Spleen (tissue), 11 donors: ENCODE results near the gene TMEM232. TPM values are rescaled to one million over a fixed set of nuclear protein-coding genes. Genes with fewer than 3 reads are reported as not detected.

Experiments used
- DNase-seq: peaks from one replicate; pipeline ENCODE4 v3.0.0-alpha.2; 2020
- H3K27ac ChIP-seq, 8 donors: fragments of 200-600 bp; sonication (generic) in 7 of 8; 1 replicate in 4 of 8; 2 replicates in 4 of 8; pipeline versions ENCODE4 v1.5.0 to v1.8.0; 2016 to 2021; ENCODE audit warnings: inconsistent platforms in 4 of 8, mild to moderate bottlenecking in 4 of 8, moderate library complexity in 1 of 8
- H3K27me3 ChIP-seq, 7 donors: fragments of 200-600 bp; sonication (generic) in 6 of 7; replicated peaks in 1 of 7; 1 replicate in 4 of 7; 2 replicates in 3 of 7; pipeline versions ENCODE4 v1.5.0 to v1.8.0; 2016 to 2021; ENCODE audit warnings: inconsistent platforms in 3 of 7, mild to moderate bottlenecking in 1 of 7
- H3K36me3 ChIP-seq, 6 donors: fragments of 200-600 bp; sonication (generic) in 5 of 6; 1 replicate in 4 of 6; 2 replicates in 2 of 6; pipeline versions ENCODE4 v1.5.0 to v1.8.0; 2016 to 2021; ENCODE audit warnings: inconsistent platforms in 2 of 6
- H3K4me1 ChIP-seq, 6 donors: fragments of 200-600 bp; sonication (generic) in 5 of 6; 1 replicate in 3 of 6; 2 replicates in 3 of 6; pipeline versions ENCODE4 v1.5.0 to v1.8.0; 2016 to 2021; ENCODE audit warnings: inconsistent platforms in 3 of 6
- H3K4me3 ChIP-seq, 8 donors: fragments of 200-600 bp; sonication (generic) in 7 of 8; 1 replicate in 4 of 8; 2 replicates in 4 of 8; pipeline versions ENCODE4 v1.5.0 to v1.8.0; 2016 to 2021; ENCODE audit warnings: inconsistent platforms in 4 of 8, mild to moderate bottlenecking in 4 of 8, moderate library complexity in 2 of 8
- H3K9me3 ChIP-seq, 8 donors: fragments of 200-600 bp; sonication (generic) in 7 of 8; 1 replicate in 4 of 8; 2 replicates in 4 of 8; pipeline versions ENCODE4 v1.5.0 to v1.8.0; 2016 to 2021; ENCODE audit warnings: inconsistent platforms in 4 of 8
- POLR2A ChIP-seq, 3 donors: fragments of 450-650 bp; IDR thresholded peaks; one replicate each; pipeline ENCODE4 v1.5.1; 2017; ENCODE audit warnings: antibody characterized with exemption in 3 of 3, mild to moderate bottlenecking in 1 of 3
- POLR2AphosphoS5 ChIP-seq, 3 donors: sonication (generic); formaldehyde crosslinking; IDR thresholded peaks; one replicate each; pipeline ENCODE4 v1.5.1; 2017; ENCODE audit warnings: antibody characterized with exemption in 3 of 3
- WGBS, 5 donors: extraction: QIAGEN DNeasy Blood & Tissue Kit in 3 of 5; methylation state at CpG; one replicate each; pipeline versions ENCODE4 v1.1.5 to v1.1.7; 2013 to 2018; 5-methylcytosine and 5-hydroxymethylcytosine counted together
- intact Hi-C: fragments of 100-400 bp; cut with DNase I; formaldehyde crosslinking; loops from one replicate; pipeline ENCODE4 v1.15.0; 2023; ENCODE audit warnings: low total_unique reads
- polyA plus RNA-seq, 3 donors: library from polyadenylated mRNA; stranded (reverse); fragments of 200-250 nt; gene quantifications; one replicate each; pipeline ENCODE4 v1.2.1, GENCODE V29; 2013
- total RNA-seq, 7 donors: library from RNA; depleted of rRNA in 3 of 7; stranded (reverse); fragments of >200 nt in 3 of 7; fragmentation: NEBNext Ultra II Directional in 4 of 7; extraction: Animal tissue kit (Norgen Biotek cat#: 25700) in 4 of 7; gene quantifications; one replicate each; pipeline versions ENCODE4 v1.1.0 to v1.2.1, GENCODE V29; 2016 to 2021
- TF ChIP-seq, protein P1 (sequence below), 11 experiments: fragments of 200-600 bp in 7 of 11; fragments of 450-650 bp in 4 of 11; sonication (generic) in 4 of 11; IDR thresholded peaks in 8 of 11; conservative IDR thresholded peaks in 3 of 11; 1 replicate in 7 of 11; 2 replicates in 4 of 11; pipeline versions ENCODE4 v1.4.0 to v1.8.0; 2016 to 2021; ENCODE audit warnings: antibody characterized with exemption in 11 of 11, inconsistent platforms in 4 of 11, mild to moderate bottlenecking in 1 of 11
- donor health status: healthy with polysubstance abuse.
- donor health status: DM: no; HTN: no; CAD: no; lungs with moderate emphysema.
- donor health status: DM: no; HTN: no; CAD: no.
- donor health status: Bipolar disorder and iron deficiency.
- donor health status: healthy.
- donor health status: DM: no; HTN: no; CAD: no.
- donor health status: DM: yes; HTN: yes; CAD: no.

TMEM232 gene
- total and polyA plus RNA-seq, 10 donors = 0.11 to 4.3 (median 2.6) TPM

DNA sequence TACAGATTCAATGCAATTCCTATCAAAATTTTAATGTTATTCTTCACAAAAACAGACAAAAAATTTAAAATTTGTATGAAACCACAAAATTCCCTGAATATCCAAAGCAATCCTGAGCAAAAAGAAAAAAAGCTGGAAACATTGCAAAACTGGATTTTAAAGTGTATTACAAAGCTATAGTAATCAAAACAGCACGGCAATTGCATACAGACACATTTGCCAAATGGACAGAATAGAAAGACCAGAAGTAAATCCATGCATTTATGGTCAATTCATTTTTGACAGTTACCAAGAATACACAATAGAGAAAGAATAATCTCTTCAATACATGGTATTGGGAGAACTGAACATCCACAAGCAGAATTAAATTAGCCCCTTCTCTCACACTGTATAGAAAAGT, 110.5 kb downstream of the TMEM232 start:
- TF ChIP-seq POLR2AphosphoS5 (IDR thresholded peaks at IDR 0.05) (no peak), POLR2A (IDR thresholded peaks at IDR 0.05) (no peak)
- TF ChIP-seq, protein P1, sequence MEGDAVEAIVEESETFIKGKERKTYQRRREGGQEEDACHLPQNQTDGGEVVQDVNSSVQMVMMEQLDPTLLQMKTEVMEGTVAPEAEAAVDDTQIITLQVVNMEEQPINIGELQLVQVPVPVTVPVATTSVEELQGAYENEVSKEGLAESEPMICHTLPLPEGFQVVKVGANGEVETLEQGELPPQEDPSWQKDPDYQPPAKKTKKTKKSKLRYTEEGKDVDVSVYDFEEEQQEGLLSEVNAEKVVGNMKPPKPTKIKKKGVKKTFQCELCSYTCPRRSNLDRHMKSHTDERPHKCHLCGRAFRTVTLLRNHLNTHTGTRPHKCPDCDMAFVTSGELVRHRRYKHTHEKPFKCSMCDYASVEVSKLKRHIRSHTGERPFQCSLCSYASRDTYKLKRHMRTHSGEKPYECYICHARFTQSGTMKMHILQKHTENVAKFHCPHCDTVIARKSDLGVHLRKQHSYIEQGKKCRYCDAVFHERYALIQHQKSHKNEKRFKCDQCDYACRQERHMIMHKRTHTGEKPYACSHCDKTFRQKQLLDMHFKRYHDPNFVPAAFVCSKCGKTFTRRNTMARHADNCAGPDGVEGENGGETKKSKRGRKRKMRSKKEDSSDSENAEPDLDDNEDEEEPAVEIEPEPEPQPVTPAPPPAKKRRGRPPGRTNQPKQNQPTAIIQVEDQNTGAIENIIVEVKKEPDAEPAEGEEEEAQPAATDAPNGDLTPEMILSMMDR (IDR thresholded peaks at IDR 0.05 in 8 of 11, conservative IDR thresholded peaks at IDR 0.05 in 3 of 11) = no peak
- intact Hi-C loops = no loop called here
- WGBS, 5 donors = 86 to 100% (median 90%) methylated on average over 1 of the region's 1 CpG
- no peaks in the 10 kb centered on the region for H3K4me1 ChIP-seq
- H3K27me3 ChIP-seq = no peaks in the 10 kb centered on the region
- H3K27ac ChIP-seq = no peak overlapping the region
- no peak for DNase-seq
- H3K4me3 ChIP-seq = no peak overlapping the region
- no peaks in the 10 kb centered on the region for H3K36me3 ChIP-seq
- peaks cover 0 to 21% (median 17%) of the 10 kb centered on the region in 8 donors for H3K9me3 ChIP-seq

- peaks cover 0 to 21% (median 17%) of the 10 kb centered on the region in 8 donors for H3K9me3 ChIP-seq
- H3K4me1 ChIP-seq = no peaks in the 10 kb centered on the region
- no peaks in the 10 kb centered on the region for H3K36me3 ChIP-seq
- no peak for DNase-seq
- TF ChIP-seq POLR2AphosphoS5 (IDR thresholded peaks at IDR 0.05) (no peak), POLR2A (IDR thresholded peaks at IDR 0.05) (no peak)
- TF ChIP-seq, protein P1 (IDR thresholded peaks at IDR 0.05 in 8 of 11, conservative IDR thresholded peaks at IDR 0.05 in 3 of 11) = no peak
- H3K4me3 ChIP-seq = no peak overlapping the region
- no peaks in the 10 kb centered on the region for H3K27me3 ChIP-seq
- intact Hi-C loops = no loop called here
- H3K27ac ChIP-seq = no peak overlapping the region
- WGBS, 5 donors = 78 to 84% (median 82%) methylated on average over 4 of the region's 4 CpGs
Measured at GRCh38 chr5:110612794-110613247, 113.7 kb downstream of the TMEM232 start.

DNA sequence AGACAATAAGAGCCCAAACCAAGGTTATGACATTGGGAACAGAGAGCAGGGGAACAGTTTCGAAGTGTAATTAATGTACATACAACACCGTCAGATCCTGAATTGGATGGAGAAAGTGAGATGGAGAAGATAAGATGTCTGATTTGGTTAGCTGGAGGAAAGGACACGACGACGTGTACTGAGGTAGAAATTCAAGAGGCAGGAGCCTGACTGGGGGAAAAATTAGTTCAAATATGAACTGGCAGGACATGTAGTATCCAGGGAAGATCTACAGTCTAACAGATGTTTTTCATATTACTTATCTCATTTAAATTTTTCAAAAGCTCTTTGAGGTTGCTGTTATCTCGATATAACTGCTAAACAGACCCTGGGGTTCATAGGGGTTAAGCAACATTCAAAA, 114.7 kb downstream of the TMEM232 start:
- Histone ChIP-seq H3K27me3 (no peaks in the 10 kb centered on the region), H3K36me3 (no peaks in the 10 kb centered on the region), H3K4me1 (no peaks in the 10 kb centered on the region), H3K9me3 (peaks cover 0 to 19% (median 17%) of the 10 kb centered on the region in 8 donors), H3K4me3 (no peak overlapping the region), H3K27ac (no peak overlapping the region)
- WGBS, 5 donors = 82 to 94% (median 86%) methylated on average over 6 of the region's 6 CpGs
- intact Hi-C loops = no loop called here
- TF ChIP-seq, protein P1 (IDR thresholded peaks at IDR 0.05 in 8 of 11, conservative IDR thresholded peaks at IDR 0.05 in 3 of 11) = no peak
- TF ChIP-seq POLR2A (IDR thresholded peaks at IDR 0.05) (no peak), POLR2AphosphoS5 (IDR thresholded peaks at IDR 0.05) (no peak)
- no peak for DNase-seq

GRCh38 chr5:110594866-110595265, 131.6 kb downstream of the TMEM232 start:
- TF ChIP-seq POLR2A (IDR thresholded peaks at IDR 0.05) = no peak
- TF ChIP-seq, protein P1 (IDR thresholded peaks at IDR 0.05 in 8 of 11, conservative IDR thresholded peaks at IDR 0.05 in 3 of 11) = no peak
- no peak for TF ChIP-seq POLR2AphosphoS5 (IDR thresholded peaks at IDR 0.05)
- Histone ChIP-seq H3K27me3 (no peaks in the 10 kb centered on the region), H3K36me3 (no peaks in the 10 kb centered on the region), H3K4me1 (no peaks in the 10 kb centered on the region), H3K4me3 (no peak overlapping the region), H3K9me3 (peaks cover 0 to 17% (median 2%) of the 10 kb centered on the region in 8 donors), H3K27ac (no peak overlapping the region)
- intact Hi-C loops = no loop called here
- 77 to 95% (median 87%) methylated on average over 3 to 4 of the region's 4 CpGs for WGBS, 5 donors
- peak; percentile 41 for DNase-seq
